Adrenal gland (tissue), 12 donors: Measurements from ENCODE around the gene C3orf22. TPM values are rescaled to one million over a fixed set of nuclear protein-coding genes. Genes with fewer than 3 reads are reported as not detected.

ENCODE experiments used
- DNase-seq, 7 donors: peaks; one replicate each; pipeline ENCODE4 v3.0.0-alpha.2; 2019 to 2020
- H3K27ac ChIP-seq, 5 donors: fragments of 200-600 bp; sonication (generic) in 4 of 5; 1 replicate in 3 of 5; 2 replicates in 2 of 5; pipeline versions ENCODE4 v1.5.1 to v1.8.0; 2016 to 2020; ENCODE audit warnings: mild to moderate bottlenecking in 1 of 5
- H3K27me3 ChIP-seq: fragments of 200-600 bp; 2 replicates; pipeline ENCODE4 v1.8.0; 2021
- H3K36me3 ChIP-seq, 2 donors: fragments of 200-600 bp; replicated peaks in 1 of 2; 1 replicate in 1 of 2; 2 replicates in 1 of 2; pipeline versions ENCODE4 v1.5.1 to v1.8.0; 2018 to 2022
- H3K4me1 ChIP-seq, 2 donors: fragments of 200-600 bp; replicated peaks in 1 of 2; 1 replicate in 1 of 2; 2 replicates in 1 of 2; pipeline versions ENCODE4 v1.5.1 to v1.8.0; 2018 to 2021
- H3K4me3 ChIP-seq, 4 donors: fragments of 200-600 bp; sonication (generic) in 3 of 4; one replicate each; pipeline ENCODE4 v1.5.1; 2016 to 2018
- H3K9me3 ChIP-seq, 3 donors: fragments of 200-600 bp; sonication (generic) in 1 of 3; replicated peaks in 1 of 3; 1 replicate in 2 of 3; 2 replicates in 1 of 3; pipeline versions ENCODE4 v1.5.1 to v1.8.0; 2016 to 2021
- POLR2A ChIP-seq, 2 donors: fragments of 450-650 bp; IDR thresholded peaks; one replicate each; pipeline ENCODE4 v1.6.1; 2017; ENCODE audit warnings: antibody characterized with exemption in 2 of 2, mild to moderate bottlenecking in 2 of 2, moderate library complexity in 1 of 2
- WGBS, 4 donors: extraction: QIAGEN DNeasy Blood & Tissue Kit in 2 of 4; methylation state at CpG; one replicate each; pipeline versions ENCODE4 v1.1.5 to v1.1.7; 2013 to 2017; 5-methylcytosine and 5-hydroxymethylcytosine counted together
- intact Hi-C, 2 donors: fragments of 100-400 bp; cut with DNase I; formaldehyde crosslinking; loops; one replicate each; pipeline versions ENCODE4 v1.14.1 to v1.15.0; 2022 to 2023
- polyA plus RNA-seq, 3 donors: library from polyadenylated mRNA; stranded (reverse); fragments of 200-250 nt in 2 of 3; fragments of 350-450 nt in 1 of 3; fragmentation: Illumina TruSeq in 1 of 3; extraction: RNeasy Lipid Tissue Mini Kit (QIAGEN cat#74804) in 1 of 3; gene quantifications; one replicate each; pipeline ENCODE4 v1.2.3, GENCODE V29; 2013 to 2014
- total RNA-seq, 9 donors: library from RNA; depleted of rRNA in 4 of 9; stranded (reverse); fragments of >200 nt in 4 of 9; fragments of 120-200 nt in 1 of 9; fragmentation: NEBNext Ultra II Directional in 1 of 9; extraction: Animal tissue kit (Norgen Biotek cat#: 25700) in 1 of 9; gene quantifications; one replicate each; pipeline versions ENCODE4 v1.1.0 to v1.2.4, GENCODE V29; 2013 to 2023
- TF ChIP-seq, protein P1 (sequence below), 6 experiments: fragments of 450-650 bp in 4 of 6; fragments of 200-600 bp in 2 of 6; sonication (generic) in 1 of 6; IDR thresholded peaks; 1 replicate in 5 of 6; 2 replicates in 1 of 6; pipeline versions ENCODE4 v1.5.1 to v1.8.0; 2016 to 2021; ENCODE audit warnings: antibody characterized with exemption in 6 of 6, mild to moderate bottlenecking in 2 of 6, moderate library complexity in 1 of 6
- donor health status: healthy with polysubstance abuse.
- donor health status: Bipolar disorder and iron deficiency.
- donor health status: DM: yes; HTN: yes; CAD: no.
- donor health status: DM: no; HTN: no; CAD: no.
- donor health status: DM: no; HTN: no; CAD: no.
- donor health status: DM: yes; HTN: yes; CAD: no.

Gene C3orf22
- total and polyA plus RNA-seq, 12 donors = not detected

DNA sequence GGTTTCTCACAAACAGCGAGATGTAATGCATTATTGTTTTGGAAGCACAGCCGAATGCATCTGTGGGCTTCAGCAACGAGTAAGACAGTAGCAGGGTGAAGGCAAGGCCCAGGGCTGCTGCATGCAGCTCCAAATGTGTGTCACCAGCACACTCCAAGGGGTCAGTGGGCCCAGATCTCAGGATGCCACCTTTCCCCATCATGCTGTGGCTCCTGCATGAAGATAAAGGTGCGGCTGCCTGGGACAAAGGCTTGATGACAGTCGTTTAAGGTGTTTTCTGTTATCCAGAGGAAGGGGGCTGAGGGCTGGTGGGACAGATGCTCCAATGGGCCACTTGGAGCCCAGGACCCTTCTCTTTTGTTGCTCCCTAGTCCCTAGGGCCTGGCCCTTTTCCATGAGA lies 13.2 kb downstream of the C3orf22 start:
- Histone ChIP-seq H3K4me3 (no peak overlapping the region), H3K4me1 (no peaks in the 10 kb centered on the region), H3K27ac (no peak overlapping the region), H3K27me3 (peaks cover 22% of the 10 kb centered on the region), H3K9me3 (no peaks in the 10 kb centered on the region), H3K36me3 (no peaks in the 10 kb centered on the region)
- 76 to 92% (median 85%) methylated on average over 3 to 5 of the region's 5 CpGs for WGBS, 4 donors
- TF ChIP-seq, protein P1, sequence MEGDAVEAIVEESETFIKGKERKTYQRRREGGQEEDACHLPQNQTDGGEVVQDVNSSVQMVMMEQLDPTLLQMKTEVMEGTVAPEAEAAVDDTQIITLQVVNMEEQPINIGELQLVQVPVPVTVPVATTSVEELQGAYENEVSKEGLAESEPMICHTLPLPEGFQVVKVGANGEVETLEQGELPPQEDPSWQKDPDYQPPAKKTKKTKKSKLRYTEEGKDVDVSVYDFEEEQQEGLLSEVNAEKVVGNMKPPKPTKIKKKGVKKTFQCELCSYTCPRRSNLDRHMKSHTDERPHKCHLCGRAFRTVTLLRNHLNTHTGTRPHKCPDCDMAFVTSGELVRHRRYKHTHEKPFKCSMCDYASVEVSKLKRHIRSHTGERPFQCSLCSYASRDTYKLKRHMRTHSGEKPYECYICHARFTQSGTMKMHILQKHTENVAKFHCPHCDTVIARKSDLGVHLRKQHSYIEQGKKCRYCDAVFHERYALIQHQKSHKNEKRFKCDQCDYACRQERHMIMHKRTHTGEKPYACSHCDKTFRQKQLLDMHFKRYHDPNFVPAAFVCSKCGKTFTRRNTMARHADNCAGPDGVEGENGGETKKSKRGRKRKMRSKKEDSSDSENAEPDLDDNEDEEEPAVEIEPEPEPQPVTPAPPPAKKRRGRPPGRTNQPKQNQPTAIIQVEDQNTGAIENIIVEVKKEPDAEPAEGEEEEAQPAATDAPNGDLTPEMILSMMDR (IDR thresholded peaks at IDR 0.05) = no peak
- no peak for TF ChIP-seq POLR2A (IDR thresholded peaks at IDR 0.05)
- intact Hi-C loops = no loop called here
- peak in 4 of 7 donors; percentile 6 to 14 (median 10) for DNase-seq

DNA sequence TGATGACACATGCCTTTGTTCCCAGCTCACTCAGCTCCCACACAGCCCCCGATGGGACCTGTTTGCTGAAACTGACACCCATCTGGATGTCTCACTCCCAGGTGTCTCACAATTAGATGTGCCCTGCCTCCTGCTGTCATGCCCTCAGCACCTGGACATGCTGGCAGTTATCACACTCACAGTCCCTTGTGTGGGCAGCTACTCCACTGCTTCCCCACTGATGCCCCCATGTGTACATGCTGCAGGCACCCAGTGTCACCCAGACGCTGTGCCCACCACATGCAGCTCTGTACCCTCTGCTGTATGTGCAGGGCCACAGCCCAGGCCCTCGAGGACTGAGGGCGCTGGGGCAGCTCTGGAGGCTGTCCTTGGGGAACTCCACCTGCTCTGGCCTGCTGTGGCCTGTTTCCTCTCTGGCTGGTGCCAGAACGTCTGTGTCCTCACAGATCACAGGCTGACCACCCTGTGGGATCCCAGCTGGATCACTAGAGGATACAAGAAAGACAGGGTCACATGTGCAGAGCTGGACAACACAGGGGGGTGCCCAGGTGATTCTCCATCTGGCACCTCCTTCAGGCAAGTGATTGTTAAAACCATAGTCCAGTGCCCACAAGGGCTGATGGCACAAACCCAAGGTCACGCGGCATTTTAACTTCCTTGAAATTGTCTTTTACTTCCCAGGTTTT lies 14.0 kb downstream of the C3orf22 start:
- WGBS, 4 donors = 61 to 85% (median 72%) methylated on average over 3 to 7 of the region's 7 CpGs
- no peak for TF ChIP-seq POLR2A (IDR thresholded peaks at IDR 0.05)
- TF ChIP-seq, protein P1 (IDR thresholded peaks at IDR 0.05) = no peak
- peaks cover 22% of the 10 kb centered on the region for H3K27me3 ChIP-seq
- no peak overlapping the region for H3K27ac ChIP-seq
- intact Hi-C loops = no loop called here
- H3K9me3 ChIP-seq = no peaks in the 10 kb centered on the region
- no peak overlapping the region for H3K4me3 ChIP-seq
- H3K36me3 ChIP-seq = no peaks in the 10 kb centered on the region
- peak in 4 of 7 donors; percentile 13 to 47 (median 20) for DNase-seq
- H3K4me1 ChIP-seq = no peaks in the 10 kb centered on the region

DNA sequence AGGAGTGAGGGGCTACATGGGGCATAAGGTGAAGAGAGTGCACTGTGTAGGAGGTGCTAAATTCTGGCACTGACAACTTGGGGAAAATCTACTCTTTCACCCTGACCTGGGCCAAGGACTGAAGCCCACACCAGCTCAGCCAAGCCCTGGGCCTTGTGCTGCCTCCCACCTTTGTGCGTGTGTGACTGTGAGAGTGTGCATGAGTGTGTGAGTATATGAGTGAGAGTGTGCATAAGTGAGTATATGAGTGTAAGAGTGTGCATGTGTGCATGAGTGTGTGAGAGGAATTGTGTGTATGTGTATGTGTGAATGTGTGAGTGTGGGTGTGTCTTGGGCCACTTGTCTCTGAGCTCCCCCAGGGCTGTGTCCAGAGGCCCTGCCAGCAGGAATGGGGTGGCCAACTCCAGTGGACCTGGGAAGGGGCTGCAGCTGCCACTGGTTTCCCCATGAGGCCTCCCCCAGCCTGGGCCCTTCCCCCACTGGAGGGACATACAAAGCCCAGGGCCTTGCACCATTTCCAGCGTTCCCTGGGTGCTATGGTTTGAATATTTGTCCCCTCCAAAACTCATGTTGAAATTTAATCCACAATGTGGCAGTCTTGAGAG lies 15.2 kb downstream of the C3orf22 start:
- H3K36me3 ChIP-seq = no peaks in the 10 kb centered on the region
- no peak overlapping the region for H3K27ac ChIP-seq
- intact Hi-C loops = no loop called here
- TF ChIP-seq POLR2A (IDR thresholded peaks at IDR 0.05) = no peak
- TF ChIP-seq, protein P1 (IDR thresholded peaks at IDR 0.05) = no peak
- no peaks in the 10 kb centered on the region for H3K9me3 ChIP-seq
- peak in 4 of 7 donors; percentile 3 to 21 (median 14) for DNase-seq
- WGBS, 4 donors = 82 to 95% (median 91%) methylated on average over 2 of the region's 2 CpGs
- H3K4me3 ChIP-seq = no peak overlapping the region
- H3K27me3 ChIP-seq = peaks cover 22% of the 10 kb centered on the region
- no peaks in the 10 kb centered on the region for H3K4me1 ChIP-seq

DNA sequence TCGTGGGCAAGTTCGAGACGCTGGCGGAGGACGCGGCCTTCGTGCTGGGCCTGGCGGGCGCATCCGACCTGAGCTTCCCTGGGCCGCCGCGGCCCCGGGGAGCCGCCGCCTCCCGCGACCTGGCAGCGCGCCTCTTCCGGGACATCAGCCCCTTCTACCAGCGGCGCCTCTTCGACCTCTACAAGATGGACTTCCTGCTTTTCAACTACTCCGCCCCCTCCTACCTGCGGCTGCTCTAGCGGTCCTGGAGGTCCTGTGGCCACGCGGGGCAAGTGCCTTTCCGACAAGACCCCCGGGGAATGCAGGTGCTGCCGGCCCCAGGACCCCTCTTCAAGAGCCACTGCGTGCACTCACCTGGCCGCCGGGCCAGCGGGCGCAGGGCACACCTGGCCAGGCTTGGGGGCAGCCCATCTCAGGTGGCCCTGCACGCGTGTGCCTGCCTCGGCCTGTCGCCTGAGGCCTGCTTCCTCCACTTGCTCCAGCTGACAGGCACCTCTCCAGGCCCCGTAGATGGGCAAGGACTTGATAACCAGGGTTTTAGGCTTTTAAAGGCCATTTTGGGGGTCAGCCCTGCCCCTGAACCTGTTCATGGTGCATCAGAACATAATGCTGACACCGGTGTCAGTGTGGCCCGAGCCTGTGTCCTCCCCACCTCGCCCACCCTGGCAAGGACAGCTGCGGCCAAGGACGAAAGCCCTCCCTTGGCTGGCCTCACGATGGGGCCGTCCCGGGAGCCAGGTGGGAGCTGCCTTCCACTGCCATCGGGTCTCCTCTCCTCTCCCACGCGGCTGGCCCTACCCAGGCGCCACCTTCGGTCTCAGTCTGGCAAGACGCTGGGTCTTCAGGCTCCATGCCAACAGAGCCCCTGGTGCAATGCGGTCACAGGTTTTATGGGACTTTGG lies 16.1 kb downstream of the C3orf22 start:
- peaks cover 22% of the 10 kb centered on the region for H3K27me3 ChIP-seq
- intact Hi-C loops = no loop called here
- WGBS, 4 donors = 69 to 84% (median 76%) methylated on average over 17 to 57 of the region's 57 CpGs
- no peaks in the 10 kb centered on the region for H3K9me3 ChIP-seq
- no peak overlapping the region for H3K4me3 ChIP-seq
- H3K4me1 ChIP-seq = no peaks in the 10 kb centered on the region
- peak in 5 of 7 donors; percentile 8 to 40 (median 12) for DNase-seq
- no peaks in the 10 kb centered on the region for H3K36me3 ChIP-seq
- no peak overlapping the region for H3K27ac ChIP-seq
- TF ChIP-seq, protein P1 (IDR thresholded peaks at IDR 0.05) = no peak
- no peak for TF ChIP-seq POLR2A (IDR thresholded peaks at IDR 0.05)
